GM21447 (cell line): Measurements from ENCODE around the gene F2RL3.
"Not testable (repeated sequence)": the region's sequence is repeated elsewhere in the genome, so short reads cannot be mapped to it uniquely, and the experiment has no call there.

Source experiments
- ATAC-seq: cut with Tn5 transposase; IDR thresholded peaks from one replicate; pipeline ENCODE4 v1.9.1; 2021; ENCODE audit not compliant: unreplicated experiment

The F2RL3 gene

GRCh38 chr19:16874250-16874977 lies 14.4 kb upstream of the F2RL3 start:
- no peak for ATAC-seq

GRCh38 chr19:16874978-16875299 lies 13.9 kb upstream of the F2RL3 start:
- not testable (repeated sequence) for ATAC-seq

- ATAC-seq, result no peak
These were observed 12.9 kb upstream of the F2RL3 start for GRCh38 chr19:16875584-16876555.

DNA sequence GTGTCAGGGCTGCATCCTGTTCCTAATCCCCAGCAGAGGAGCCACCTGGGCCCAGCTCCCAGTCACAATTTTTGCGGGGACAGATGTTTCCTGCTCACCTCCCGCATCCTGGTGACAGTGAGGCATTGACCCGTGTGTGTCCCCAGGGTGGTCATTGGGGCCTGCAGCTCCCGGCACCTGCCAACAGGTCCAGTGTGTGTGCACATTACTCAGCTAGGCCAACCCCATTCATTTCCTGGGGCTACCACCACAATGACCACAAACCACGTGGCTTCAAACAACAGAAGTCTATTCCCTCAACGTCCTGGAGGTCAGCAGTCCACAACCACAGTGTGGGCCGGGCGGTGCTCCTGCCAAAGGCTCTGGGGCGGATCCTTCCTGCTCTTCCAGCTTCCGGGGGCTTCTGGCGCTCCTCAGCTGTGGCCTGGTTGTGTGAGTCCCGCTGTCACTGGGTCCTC lies 11.9 kb upstream of the F2RL3 start:
- no peak for ATAC-seq

DNA sequence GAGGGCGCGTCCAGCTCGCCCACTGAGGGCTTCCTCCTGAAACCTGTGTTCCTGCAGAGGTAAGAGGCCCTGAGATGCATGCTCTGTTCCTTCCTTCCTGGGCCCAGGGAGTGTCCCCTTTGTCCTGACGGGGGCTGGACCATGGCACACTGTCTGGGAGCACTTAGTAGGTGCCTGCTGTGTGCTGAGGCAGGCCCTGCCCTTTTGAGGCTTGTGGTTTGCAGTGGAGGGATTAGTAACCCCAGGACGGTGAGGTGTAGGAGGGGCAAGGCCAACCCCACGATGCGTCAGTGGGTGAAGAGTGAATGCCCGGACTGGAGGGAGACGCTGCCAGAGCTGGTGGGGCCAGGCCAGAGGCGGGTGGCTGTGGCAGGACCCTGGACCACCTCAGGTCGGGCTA lies 11.2 kb upstream of the F2RL3 start:
- ATAC-seq, result no peak

- ATAC-seq, result no peak
These were observed 10.4 kb upstream of the F2RL3 start for GRCh38 chr19:16878181-16878965.

GRCh38 chr19:16880884-16881554 lies 7.8 kb upstream of the F2RL3 start:
- no peak for ATAC-seq

GRCh38 chr19:16882146-16882545 lies 6.7 kb upstream of the F2RL3 start:
- no peak for ATAC-seq

DNA sequence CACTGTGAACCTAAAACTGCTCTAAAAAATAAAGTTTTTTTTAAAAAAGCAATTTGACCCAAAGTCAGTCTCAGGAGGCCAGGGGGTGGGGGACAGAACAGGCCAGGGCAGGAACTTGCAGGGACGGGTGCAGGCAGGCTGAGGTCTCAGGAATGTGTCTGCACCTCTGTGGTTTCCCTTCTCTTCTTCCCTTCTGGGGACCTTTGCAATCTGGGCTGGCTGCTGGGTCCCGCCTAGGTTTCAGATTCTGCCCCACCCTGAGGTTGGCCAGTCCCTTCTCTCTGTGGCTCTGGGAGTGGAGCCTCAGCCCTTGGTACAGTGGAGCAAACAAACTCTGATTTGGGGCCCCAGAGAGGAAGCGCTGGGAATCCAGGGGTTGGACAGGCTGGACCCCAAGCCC lies 5.3 kb upstream of the F2RL3 start:
- no peak for ATAC-seq

- ATAC-seq, result no peak
These were observed 3.6 kb upstream of the F2RL3 start for GRCh38 chr19:16885166-16885565.

- no peak for ATAC-seq
These were observed 2.4 kb upstream of the F2RL3 start for GRCh38 chr19:16886305-16886880.

- no peak for ATAC-seq
These were observed 1.2 kb upstream of the F2RL3 start for GRCh38 chr19:16887353-16888265.

DNA sequence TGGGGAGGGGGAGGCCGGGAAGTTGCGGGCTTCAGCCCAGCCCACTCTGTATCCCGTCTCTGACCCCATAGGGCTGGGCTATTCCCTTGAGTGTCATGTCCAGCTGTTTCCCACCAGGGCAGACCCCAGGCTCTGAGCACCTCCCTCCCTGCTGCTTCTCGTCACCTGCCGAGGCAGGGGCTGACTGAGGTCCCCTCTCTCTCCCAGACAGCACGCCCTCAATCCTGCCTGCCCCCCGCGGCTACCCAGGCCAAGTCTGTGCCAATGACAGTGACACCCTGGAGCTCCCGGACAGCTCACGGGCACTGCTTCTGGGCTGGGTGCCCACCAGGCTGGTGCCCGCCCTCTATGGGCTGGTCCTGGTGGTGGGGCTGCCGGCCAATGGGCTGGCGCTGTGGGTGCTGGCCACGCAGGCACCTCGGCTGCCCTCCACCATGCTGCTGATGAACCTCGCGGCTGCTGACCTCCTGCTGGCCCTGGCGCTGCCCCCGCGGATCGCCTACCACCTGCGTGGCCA lies 625 bp downstream of the F2RL3 start:
- ATAC-seq, result no peak

DNA sequence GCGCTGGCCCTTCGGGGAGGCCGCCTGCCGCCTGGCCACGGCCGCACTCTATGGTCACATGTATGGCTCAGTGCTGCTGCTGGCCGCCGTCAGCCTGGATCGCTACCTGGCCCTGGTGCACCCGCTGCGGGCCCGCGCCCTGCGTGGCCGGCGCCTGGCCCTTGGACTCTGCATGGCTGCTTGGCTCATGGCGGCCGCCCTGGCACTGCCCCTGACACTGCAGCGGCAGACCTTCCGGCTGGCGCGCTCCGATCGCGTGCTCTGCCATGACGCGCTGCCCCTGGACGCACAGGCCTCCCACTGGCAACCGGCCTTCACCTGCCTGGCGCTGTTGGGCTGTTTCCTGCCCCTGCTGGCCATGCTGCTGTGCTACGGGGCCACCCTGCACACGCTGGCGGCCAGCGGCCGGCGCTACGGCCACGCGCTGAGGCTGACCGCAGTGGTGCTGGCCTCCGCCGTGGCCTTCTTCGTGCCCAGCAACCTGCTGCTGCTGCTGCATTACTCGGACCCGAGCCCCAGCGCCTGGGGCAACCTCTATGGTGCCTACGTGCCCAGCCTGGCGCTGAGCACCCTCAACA lies 1.2 kb downstream of the F2RL3 start:
- ATAC-seq, result no peak

GRCh38 chr19:16890461-16891184 lies 1.8 kb downstream of the F2RL3 start:
- ATAC-seq, result no peak

GRCh38 chr19:16891696-16892382 lies 3.0 kb downstream of the F2RL3 start:
- ATAC-seq, result no peak

DNA sequence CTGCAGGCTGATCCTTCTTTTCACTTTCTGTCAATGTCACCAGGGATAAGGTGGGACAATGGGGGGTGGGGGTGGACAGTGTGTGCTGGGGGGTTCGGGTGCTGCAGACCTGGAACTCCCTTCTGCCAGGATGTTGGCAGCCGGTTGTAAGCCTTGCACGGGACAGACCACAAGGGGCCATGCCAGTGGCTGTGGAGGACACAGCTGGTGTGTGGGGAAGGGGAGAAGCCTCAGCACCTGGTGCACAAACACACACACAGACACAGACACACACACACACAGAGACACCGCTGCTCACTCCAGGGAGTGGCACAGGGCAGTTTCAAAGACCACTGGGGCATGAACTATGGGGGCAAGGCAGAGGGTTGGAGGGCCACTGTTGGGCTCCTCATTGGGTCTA lies 3.6 kb downstream of the F2RL3 start:
- no peak for ATAC-seq
